ELF-1 (cell line): Measurements from ENCODE around the gene PALD1.
A peak's percentile ranks its signal among the peaks of the same experiment; 100 is the strongest.
"Not testable (repeated sequence)": the region's sequence is repeated elsewhere in the genome, so short reads cannot be mapped to it uniquely, and the experiment has no call there.

Experiments used
- DNase-seq: peaks from one replicate; pipeline ENCODE4 v3.0.0-alpha.2; 2016; ENCODE audit warnings: low read depth, low spot score

The PALD1 gene

GRCh38 chr10:70481831-70482530, 3.4 kb downstream of the PALD1 start:
- no peak for DNase-seq

DNA sequence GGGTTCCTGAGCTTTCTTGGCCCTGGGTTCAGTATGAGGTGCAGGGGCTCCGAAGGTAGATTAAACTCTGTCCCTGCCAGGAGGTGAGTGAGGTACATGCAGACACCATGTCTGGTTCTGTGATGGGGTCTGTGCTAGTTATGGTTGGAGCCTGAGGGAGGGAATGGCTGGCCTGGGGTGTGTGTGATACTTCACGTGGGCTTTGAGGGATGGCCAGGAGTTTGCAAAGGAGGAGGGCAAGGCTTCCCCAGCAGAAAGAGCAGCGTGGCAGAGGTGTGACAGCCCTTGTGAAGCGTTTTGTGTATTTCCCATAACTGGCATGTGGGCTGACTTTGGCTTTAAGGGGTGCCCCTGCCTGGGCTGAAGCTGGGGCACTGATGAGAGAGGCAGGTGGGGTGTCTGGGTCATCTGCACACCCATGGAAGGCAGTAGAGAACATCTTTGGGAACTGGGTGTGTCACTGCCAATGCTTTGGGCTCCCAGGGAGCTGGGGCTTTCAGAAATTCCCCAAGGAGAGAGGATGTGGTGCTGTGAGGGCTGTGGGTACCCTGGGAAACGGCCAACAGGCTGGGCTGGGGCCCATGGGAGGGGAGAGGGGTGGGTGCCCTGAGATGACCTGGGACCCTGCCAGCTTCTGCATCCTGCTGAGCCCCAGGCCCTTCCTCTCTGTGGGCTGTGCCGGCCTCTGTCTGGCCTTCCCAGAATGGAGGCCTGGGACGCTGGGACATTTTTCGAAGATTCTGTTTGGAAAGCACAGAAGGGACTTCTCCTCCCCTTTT, 4.6 kb downstream of the PALD1 start:
- no peak for DNase-seq

- not testable (repeated sequence) for DNase-seq
These were observed 5.3 kb downstream of the PALD1 start for GRCh38 chr10:70483872-70484271.

- DNase-seq = no peak
These were observed 9.3 kb downstream of the PALD1 start for GRCh38 chr10:70487824-70488223.

- DNase-seq = no peak
These were observed 11.6 kb downstream of the PALD1 start for GRCh38 chr10:70490142-70490541.

GRCh38 chr10:70491614-70492013, 13.0 kb downstream of the PALD1 start:
- no peak for DNase-seq

DNA sequence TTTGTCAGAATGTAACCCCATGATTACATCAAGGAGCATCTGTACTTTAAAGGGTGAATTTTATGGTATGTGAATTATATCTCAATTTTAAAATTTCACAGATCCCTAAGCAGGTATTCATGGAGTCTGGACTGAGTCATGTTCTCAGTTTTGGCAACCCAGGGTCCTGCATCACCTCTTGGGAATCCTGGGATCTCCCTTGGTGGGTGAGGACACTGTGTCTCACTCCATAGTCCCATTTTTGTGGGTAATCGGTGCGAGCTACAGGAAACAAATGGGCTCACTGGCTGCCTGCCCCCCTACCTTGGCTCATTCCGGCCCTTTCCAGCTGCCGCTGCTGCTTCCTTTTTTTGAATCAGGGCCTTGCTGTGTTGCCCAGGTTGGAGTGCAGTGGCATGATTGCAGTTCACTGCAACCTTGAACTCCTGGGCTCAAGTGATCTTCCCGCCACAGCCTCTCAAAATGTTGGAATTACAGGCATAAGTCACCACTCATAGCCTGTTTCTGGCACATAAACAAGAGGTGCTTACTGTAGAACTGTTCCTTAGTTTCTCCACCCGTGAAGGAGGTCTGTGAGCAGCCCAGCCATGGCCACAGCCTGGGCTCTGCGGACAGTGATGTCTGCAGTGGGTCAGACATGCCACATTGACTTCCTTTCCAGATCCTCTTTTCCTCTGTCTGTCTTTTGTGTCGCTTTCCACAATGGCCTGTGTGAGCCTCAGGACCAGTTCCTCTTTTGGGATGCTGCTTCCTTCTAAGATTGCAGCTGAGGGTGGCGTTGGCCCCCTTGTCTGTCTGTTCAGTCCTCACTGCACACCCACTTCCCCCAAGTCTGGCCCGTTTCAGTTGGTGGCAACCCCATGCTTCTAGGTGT, 14.5 kb downstream of the PALD1 start:
- no peak for DNase-seq

GRCh38 chr10:70493660-70494234, 15.2 kb downstream of the PALD1 start:
- peak; percentile 78 for DNase-seq

GRCh38 chr10:70494536-70494935, 16.0 kb downstream of the PALD1 start:
- no peak for DNase-seq

- DNase-seq = no peak
These were observed 16.4 kb downstream of the PALD1 start for GRCh38 chr10:70494966-70495365.

DNA sequence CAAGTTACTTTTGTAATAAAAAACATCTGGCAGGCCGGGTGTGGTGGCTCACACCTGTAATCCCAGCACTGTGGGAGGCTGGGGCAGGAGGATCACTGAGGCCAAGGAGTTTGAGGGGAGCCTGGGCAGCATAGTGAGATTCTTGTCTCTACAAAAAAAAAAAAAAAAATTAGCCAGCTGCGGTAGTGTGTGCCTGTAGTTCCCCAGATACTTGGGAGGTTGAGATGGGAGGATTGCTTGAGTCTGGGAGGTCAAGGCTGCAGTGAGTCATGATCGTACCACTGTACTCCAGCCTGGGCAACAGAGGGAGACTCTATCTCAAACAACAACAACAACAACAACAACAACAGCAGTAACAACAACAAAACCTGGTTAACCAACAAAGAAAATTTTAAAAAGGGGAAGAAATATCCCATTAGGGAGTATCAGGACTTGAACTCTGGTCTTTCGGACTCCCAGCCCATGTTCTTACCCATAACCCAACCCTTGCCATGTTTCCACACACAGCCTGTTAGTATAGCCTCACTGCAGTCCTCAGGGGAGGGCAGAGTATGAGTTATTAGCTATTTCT, 17.2 kb downstream of the PALD1 start:
- no peak for DNase-seq

DNA sequence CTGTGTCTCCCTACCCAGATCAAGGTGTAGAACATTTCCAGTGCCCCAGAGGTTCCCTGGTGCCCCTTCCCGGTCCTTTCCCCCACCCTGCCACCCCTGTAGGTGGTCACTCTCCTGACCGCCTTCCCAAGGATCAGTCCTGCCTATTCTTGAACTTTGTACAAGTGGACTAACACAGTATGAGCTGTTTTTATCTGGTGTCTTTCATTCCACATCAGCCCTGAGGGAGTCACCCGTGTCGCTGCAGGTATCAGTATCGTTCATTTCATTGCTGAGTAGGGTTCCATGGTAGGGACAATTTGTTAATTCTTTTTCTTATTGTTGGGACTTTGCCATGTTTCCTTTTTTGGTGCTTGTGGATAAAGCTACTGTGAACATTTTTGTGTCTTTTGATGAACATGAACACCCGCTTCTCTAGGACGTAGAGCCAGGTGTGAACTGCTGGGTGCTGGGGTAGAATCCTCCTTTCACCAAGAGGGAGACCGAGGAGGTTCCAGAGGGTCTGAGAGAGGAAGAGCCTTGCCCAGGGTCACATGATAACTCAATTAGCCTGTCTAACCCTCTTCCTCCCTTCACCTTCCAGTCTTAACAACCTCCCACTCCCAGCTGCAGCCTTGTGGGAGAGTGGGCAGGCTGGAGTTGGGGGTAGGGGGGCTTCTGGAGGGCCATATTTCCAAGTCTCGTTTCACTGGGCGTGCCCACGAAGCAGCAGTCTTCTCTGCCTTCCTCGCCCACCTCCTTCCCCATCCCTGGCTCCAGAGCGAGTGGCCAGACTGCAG, 18.0 kb downstream of the PALD1 start:
- no peak for DNase-seq

GRCh38 chr10:70497120-70497545, 18.6 kb downstream of the PALD1 start:
- no peak for DNase-seq

DNA sequence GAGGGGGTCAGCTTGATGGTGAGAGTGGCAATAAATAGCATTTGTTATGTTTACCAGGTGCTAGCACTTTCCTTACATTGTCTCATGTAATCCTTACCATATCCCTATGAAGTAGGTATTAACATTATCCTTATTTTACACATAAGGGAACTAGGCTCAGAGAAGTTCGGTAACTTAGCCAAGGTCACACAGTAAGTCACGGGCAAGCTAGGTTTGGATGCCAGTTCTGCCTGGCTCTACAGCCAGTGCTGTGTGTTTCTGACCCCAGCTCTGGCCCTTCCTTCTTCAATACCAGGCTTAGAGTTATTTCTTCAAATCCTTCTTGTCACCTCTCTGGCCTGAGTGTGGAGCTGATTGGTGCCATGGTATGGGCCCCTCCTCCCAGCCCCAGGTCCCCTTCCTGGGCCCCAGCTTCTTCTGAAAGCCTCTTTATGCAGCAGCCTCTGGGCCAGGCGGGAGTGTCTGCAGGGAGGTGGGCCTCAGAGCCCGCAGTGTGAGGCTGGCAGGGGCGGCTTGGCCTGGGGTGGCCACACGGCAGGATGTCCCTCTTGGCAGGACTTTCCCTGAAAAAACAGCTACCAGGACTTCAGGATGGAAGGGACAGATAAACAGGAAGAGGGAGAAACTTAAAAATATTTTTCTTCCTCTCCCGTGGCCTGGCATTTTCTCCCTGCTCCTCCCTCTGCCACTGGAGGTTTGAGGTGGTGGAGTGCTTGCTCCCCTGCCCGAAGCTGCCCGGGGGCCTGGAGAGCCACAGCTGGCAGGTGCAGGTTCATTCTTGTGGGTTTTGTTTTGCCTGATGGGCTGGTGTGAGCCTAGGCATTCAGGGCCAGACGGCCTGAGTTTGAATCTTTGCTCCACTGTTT, 20.6 kb downstream of the PALD1 start:
- no peak for DNase-seq

GRCh38 chr10:70499836-70500167, 21.2 kb downstream of the PALD1 start:
- no peak for DNase-seq

- DNase-seq = no peak
These were observed 21.8 kb downstream of the PALD1 start for GRCh38 chr10:70500368-70500767.

DNA sequence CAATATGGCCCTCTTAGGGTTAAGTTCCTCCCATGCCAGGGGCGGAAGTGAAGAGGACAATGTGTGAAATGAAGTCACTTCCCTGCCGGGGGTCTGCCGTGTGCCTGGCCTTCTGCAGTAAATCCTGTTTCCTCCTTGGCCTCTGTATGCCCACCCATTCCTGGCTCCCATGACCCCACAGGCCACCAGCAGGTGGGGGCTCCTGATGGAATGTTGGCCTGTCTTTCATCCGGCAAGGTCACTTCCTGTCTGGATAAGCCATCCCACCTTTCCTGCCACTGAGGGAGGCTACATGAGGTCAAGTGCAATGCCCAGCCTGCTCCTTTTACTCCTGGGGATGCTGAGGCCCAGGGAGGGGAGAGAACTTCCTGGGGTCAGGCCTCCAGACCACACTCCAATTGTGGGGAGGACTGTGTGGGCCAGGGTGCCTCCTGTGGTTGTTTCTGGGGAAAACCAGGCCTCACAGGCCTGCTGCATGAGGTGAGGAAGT, 22.3 kb downstream of the PALD1 start:
- DNase-seq = no peak

DNA sequence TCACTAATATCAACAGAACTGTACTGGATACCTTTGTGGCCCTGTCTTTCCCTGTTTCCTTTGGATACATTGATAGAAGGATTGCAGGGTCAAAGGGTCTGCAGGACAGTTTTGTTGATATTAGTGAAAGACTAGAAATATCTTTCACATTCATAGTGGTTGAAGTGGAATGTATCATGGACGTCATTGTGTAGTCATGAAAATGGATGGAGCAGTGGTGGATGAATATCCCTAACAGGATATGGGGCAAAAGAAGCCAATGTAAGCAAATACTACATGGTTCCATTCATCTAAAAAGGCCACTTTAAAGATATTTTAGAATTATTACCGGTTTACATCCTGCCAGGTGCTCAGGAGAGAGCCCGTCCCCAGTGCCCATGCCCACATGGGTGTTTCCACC, 23.8 kb downstream of the PALD1 start:
- no peak for DNase-seq

- DNase-seq = no peak
These were observed 25.2 kb downstream of the PALD1 start for GRCh38 chr10:70503776-70504175.
